ENCODE measurements around the gene ANKMY1. TPM values are rescaled to one million over a fixed set of nuclear protein-coding genes. Genes with fewer than 3 reads are reported as not detected.

The ANKMY1 gene
- total and polyA plus RNA-seq, 2 experiments from 2014 or later, result 2.3 to 8.9 TPM

- no peak for DNase-seq (ENCODE audit: low spot score)
- H3K4me1 Mint-ChIP-seq, result peaks cover 18% of the 10 kb centered on the region
- Histone ChIP-seq H3K9me2 (ENCODE audit: insufficient read depth) (no peaks in the 10 kb centered on the region), H3K27ac (ENCODE audit: low read depth) (no peak overlapping the region), H2AFZ (no peak overlapping the region), H4K20me1 (replicated peaks; ENCODE audit: insufficient read depth) (peaks cover 14% of the 10 kb centered on the region), H3F3A (replicated peaks; ENCODE audit: low read depth) (no peaks in the 10 kb centered on the region), H3K79me2 (replicated peaks; ENCODE audit: insufficient read depth) (no peaks in the 10 kb centered on the region), H3K27me3 (ENCODE audit: insufficient read depth) (peaks cover 3% of the 10 kb centered on the region; the same call in 1 of the 2 replicates), H3K4me2 (no peak overlapping the region), H3K4me1 (ENCODE audit: insufficient read depth) (no peaks in the 10 kb centered on the region; the same call in 1 of the 2 replicates), H3K4me3 (no peak overlapping the region), H3K36me3 (ENCODE audit: insufficient read depth) (no peaks in the 10 kb centered on the region)
- no peaks in the 10 kb centered on the region for H3K36me3 Mint-ChIP-seq (ENCODE audit: low read depth)
- no peak for TF ChIP-seq NANOG (IDR thresholded peaks at IDR 0.05; ENCODE audit: borderline replicate concordance)
- TF ChIP-seq ZNF331 (CRISPR knock-in tag; IDR thresholded peaks at IDR 0.05; ENCODE audit: low read depth), result no peak
- no peak for TF ChIP-seq ETS1 (IDR thresholded peaks at IDR 0.05)
- peaks cover 9% of the 10 kb centered on the region for H3K27me3 Mint-ChIP-seq (ENCODE audit: insufficient read depth, low read depth, poor library complexity)
- H3K4me3 Mint-ChIP-seq, result no peak overlapping the region
- no peaks in the 10 kb centered on the region for H3K9me3 Mint-ChIP-seq
- no peak for ATAC-seq
- H3K27ac Mint-ChIP-seq, result no peak overlapping the region
Measured at GRCh38 chr2:240447934-240448333, 109.9 kb downstream of the ANKMY1 start.

- Histone ChIP-seq H2AFZ (no peak overlapping the region), H4K20me1 (replicated peaks; ENCODE audit: insufficient read depth) (peaks cover 14% of the 10 kb centered on the region), H3K4me1 (ENCODE audit: insufficient read depth) (no peaks in the 10 kb centered on the region; the same call in 1 of the 2 replicates), H3K27me3 (ENCODE audit: insufficient read depth) (peaks cover 3% of the 10 kb centered on the region; the same call in 1 of the 2 replicates), H3K36me3 (ENCODE audit: insufficient read depth) (no peaks in the 10 kb centered on the region), H3K4me3 (no peak overlapping the region), H3F3A (replicated peaks; ENCODE audit: low read depth) (no peaks in the 10 kb centered on the region), H3K4me2 (no peak overlapping the region), H3K9me2 (ENCODE audit: insufficient read depth) (no peaks in the 10 kb centered on the region), H3K27ac (ENCODE audit: low read depth) (no peak overlapping the region), H3K79me2 (replicated peaks; ENCODE audit: insufficient read depth) (no peaks in the 10 kb centered on the region)
- peaks cover 9% of the 10 kb centered on the region for H3K27me3 Mint-ChIP-seq (ENCODE audit: insufficient read depth, low read depth, poor library complexity)
- H3K4me1 Mint-ChIP-seq, result peaks cover 18% of the 10 kb centered on the region
- no peaks in the 10 kb centered on the region for H3K9me3 Mint-ChIP-seq
- DNase-seq (ENCODE audit: low spot score) (no peak), ATAC-seq (no peak)
- no peak overlapping the region for H3K27ac Mint-ChIP-seq
- H3K36me3 Mint-ChIP-seq (ENCODE audit: low read depth), result no peaks in the 10 kb centered on the region
- no peak overlapping the region for H3K4me3 Mint-ChIP-seq
- TF ChIP-seq REST (IDR thresholded peaks at IDR 0.05; ENCODE audit: unreplicated experiment), result no peak
- no peak for TF ChIP-seq STAT1 (IDR thresholded peaks at IDR 0.05; ENCODE audit: unreplicated experiment)
- no peak for TF ChIP-seq ZNF462 (CRISPR knock-in tag; IDR thresholded peaks at IDR 0.05)
- no peak for TF ChIP-seq CTCF (conservative IDR thresholded peaks at IDR 0.05; ENCODE audit: low read depth in 2 of 2)
- no peak for TF ChIP-seq EZH2 (IDR thresholded peaks at IDR 0.05; ENCODE audit: low read depth, unreplicated experiment)
- no peak for TF ChIP-seq NANOG (IDR thresholded peaks at IDR 0.05; ENCODE audit: borderline replicate concordance)
- TF ChIP-seq ZNF114 (CRISPR knock-in tag; IDR thresholded peaks at IDR 0.05), result no peak
Measured at GRCh38 chr2:240447331-240447730, 110.5 kb downstream of the ANKMY1 start.
